AG04449 (cell line): Measurements from ENCODE around the gene FOXP1.

Source experiments
- CTCF ChIA-PET: fragments of 350-600 bp; formaldehyde crosslinking; extraction: SDS; loops from one replicate; lab custom pipeline; 2021; ENCODE audit warnings: antibody characterized with exemption; lab: Yijun Ruan, JAX
- POLR2A ChIA-PET: fragments of 400-600, 350-600 bp; formaldehyde crosslinking; extraction: SDS; loops from one replicate; lab custom pipeline; 2020; ENCODE audit warnings: antibody characterized with exemption, inconsistent platforms; lab: Yijun Ruan, JAX
- DNase-seq: peaks from one replicate; pipeline ENCODE4 v3.0.0-alpha.2; 2010; ENCODE audit warnings: low read depth, low spot score
- H3K4me3 ChIP-seq: 2 replicates; pipeline ENCODE4 v1.5.1; 2011; ENCODE audit warnings: low read depth, mild to moderate bottlenecking, control low read depth, low read length
- TF ChIP-seq, protein P1 (sequence below): IDR thresholded peaks from one replicate; pipeline ENCODE4 v1.5.1; 2011; ENCODE audit warnings: mild to moderate bottlenecking, moderate library complexity, low read length, control low read depth, inconsistent platforms; ENCODE audit not compliant: insufficient read depth; ENCODE audit errors: missing control alignments

The FOXP1 gene

GRCh38 chr3:71523628-71524027 is 59.9 kb downstream of the FOXP1 start:
- no peak for DNase-seq
- no peak overlapping the region for H3K4me3 ChIP-seq
- ChIA-PET POLR2A (interaction anchor here (0.6 kb wide), 1 partner anchor 13 kb away, joined by 3 read pairs; no protein-coding TSS in a partner anchor), CTCF (interaction anchor here (1.6 to 2.0 kb wide), 2 partner anchors 9 to 13 kb away, joined by 3 to 4 read pairs; no protein-coding TSS in a partner anchor)
- TF ChIP-seq, protein P1, sequence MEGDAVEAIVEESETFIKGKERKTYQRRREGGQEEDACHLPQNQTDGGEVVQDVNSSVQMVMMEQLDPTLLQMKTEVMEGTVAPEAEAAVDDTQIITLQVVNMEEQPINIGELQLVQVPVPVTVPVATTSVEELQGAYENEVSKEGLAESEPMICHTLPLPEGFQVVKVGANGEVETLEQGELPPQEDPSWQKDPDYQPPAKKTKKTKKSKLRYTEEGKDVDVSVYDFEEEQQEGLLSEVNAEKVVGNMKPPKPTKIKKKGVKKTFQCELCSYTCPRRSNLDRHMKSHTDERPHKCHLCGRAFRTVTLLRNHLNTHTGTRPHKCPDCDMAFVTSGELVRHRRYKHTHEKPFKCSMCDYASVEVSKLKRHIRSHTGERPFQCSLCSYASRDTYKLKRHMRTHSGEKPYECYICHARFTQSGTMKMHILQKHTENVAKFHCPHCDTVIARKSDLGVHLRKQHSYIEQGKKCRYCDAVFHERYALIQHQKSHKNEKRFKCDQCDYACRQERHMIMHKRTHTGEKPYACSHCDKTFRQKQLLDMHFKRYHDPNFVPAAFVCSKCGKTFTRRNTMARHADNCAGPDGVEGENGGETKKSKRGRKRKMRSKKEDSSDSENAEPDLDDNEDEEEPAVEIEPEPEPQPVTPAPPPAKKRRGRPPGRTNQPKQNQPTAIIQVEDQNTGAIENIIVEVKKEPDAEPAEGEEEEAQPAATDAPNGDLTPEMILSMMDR, result no peak

DNA sequence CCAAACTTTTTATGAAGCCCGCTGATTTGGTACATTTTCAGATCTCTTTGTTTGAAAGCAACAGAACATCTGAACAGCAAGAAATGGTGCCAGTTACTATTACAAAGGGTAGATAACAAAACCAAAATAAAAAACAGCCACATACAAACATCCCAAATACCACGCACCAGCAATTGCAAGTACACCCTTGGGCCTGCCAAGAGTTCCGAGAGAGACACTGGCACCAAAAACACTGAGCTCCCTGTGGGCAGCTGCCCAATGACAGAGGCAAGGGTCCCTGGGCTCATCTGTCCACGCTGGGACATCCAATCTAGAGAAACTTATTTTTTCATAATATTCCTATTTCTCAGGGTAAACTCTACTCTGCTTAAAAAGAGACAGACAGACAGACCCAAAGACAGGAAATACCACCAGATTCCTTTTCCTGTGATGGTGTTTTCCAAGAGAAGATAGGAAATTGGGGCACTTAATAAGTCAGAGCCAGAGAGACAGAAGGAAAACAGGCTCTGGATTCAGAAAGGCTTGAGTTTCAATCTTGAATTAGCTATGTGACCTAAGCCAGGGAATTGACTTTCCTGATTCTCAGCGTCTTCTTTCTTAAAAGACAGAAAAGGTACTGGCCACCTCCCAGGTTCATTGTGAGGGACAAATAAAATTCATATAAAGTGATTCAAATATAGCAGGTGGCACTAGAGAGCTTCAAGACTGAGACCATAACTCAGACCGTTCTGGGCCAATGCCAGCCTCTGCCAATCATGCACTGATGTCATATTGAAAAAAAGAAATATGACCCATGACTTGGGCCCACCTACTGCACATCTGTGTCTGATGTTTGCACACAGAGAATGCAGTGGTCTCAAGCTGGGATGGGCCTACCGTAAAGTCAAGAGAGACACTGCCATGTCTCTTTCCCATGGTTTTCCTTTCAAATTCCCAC is 61.3 kb downstream of the FOXP1 start:
- no peak overlapping the region for H3K4me3 ChIP-seq
- DNase-seq, result no peak
- CTCF ChIA-PET, result interaction anchor here (1.2 to 2.0 kb wide), 2 partner anchors 12 to 21 kb away, joined by 3 to 4 read pairs; no protein-coding TSS in a partner anchor
- POLR2A ChIA-PET, result interaction anchor here (0.6 kb wide), 1 partner anchor 478 kb away, joined by 3 read pairs; no protein-coding TSS in a partner anchor
- TF ChIP-seq, protein P1, result no peak

DNA sequence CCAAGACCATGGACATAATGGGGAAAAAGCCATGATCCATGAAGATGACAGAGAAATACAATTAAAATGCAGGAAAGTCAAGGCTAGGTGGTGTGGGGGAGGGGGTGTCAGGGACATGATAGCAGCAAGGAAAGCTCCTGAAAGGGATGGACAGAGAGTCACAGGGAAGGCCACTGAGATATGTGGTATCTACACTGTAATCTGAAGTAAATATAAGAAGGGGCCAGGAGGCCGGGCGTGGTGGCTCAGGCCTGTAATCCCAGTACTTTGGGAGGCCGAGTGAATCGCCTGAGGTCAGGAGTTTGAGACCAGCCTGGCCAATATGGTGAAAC is 62.5 kb downstream of the FOXP1 start:
- POLR2A ChIA-PET, result no interaction called here
- TF ChIP-seq, protein P1, result no peak
- no peak overlapping the region for H3K4me3 ChIP-seq
- CTCF ChIA-PET, result no interaction called here
- DNase-seq, result no peak

DNA sequence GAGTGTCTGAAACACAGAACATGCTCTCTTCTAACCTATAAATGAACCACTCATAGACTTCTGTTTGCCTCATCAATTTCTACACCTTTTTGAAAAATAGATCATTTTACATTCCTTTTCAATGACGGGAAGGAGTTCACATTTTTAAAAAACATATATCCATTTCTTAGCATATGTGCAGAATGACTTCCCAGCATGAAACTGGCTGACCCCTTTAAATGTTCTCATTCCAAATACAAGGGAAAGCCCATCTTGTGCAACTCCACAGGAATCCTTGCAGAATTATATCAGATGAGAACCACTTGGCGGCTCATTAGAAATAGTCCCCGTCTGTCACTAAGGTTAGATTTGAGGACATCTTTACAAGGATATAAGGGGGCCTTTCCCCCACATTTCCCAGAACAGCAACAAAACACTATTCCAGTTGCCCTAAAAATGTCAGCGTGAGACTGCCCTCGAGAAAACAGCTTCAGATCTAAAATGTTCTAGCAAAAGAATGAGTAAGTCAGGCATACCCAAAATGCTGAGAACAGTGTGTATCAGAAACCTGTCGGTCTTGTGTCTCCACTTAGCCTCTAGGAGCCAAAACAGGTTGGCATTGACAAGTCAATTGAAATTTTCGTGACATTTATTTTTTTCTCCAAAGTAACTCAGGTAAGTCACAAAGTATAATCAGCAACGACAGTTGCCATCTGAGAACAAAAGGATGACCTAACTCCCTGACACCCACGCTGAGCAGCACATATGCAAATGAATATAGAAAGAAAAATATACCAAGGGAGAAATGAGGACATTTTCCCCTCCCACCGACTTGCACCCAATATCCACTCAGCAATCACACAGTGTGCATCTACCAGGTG is 63.1 kb downstream of the FOXP1 start:
- CTCF ChIA-PET, result no interaction called here
- POLR2A ChIA-PET, result no interaction called here
- no peak overlapping the region for H3K4me3 ChIP-seq

GRCh38 chr3:71518089-71518488 is 65.4 kb downstream of the FOXP1 start:
- no peak overlapping the region for H3K4me3 ChIP-seq
- CTCF ChIA-PET, result interaction anchor here (1.4 kb wide), 1 partner anchor 15 kb away, joined by 3 read pairs; no protein-coding TSS in a partner anchor
- POLR2A ChIA-PET, result interaction anchor here (0.9 to 1.0 kb wide), 2 partner anchors 13 to 19 kb away, joined by 3 read pairs; no protein-coding TSS in a partner anchor
- TF ChIP-seq, protein P1, result no peak
- no peak for DNase-seq

More for the DNA sequence above, 63.1 kb downstream of the FOXP1 start:
- DNase-seq, result no peak
- TF ChIP-seq, protein P1, result no peak
